NOMO-1 (cell line): ENCODE data around the gene HTR1D.

Source experiments
- DNase-seq, 2 experiments: peaks; one replicate each; lab custom pipeline; 2025; ENCODE audit not compliant: unreplicated experiment in 2 of 2; lab: John Stamatoyannopoulos, UW

HTR1D gene

DNA sequence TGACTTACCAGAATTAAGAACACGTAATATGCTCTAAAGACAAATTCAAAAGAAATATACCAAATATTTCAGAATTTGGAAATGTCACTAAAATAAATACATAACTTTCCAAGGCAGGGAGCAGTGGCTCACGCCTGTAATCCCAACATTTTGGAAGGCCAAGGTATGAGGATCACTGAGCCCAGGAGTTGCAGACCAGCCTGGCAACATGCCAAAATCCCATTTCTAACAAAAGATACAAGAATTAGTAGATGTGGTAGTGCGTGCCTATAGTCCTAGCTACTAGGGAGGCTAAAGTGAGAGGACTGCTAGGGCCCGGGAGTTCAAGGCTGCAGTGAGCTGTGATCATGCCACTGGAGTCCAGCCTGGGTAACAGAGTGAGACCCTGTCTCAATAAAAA lies 60.4 kb downstream of the HTR1D start:
- no peak for DNase-seq

DNA sequence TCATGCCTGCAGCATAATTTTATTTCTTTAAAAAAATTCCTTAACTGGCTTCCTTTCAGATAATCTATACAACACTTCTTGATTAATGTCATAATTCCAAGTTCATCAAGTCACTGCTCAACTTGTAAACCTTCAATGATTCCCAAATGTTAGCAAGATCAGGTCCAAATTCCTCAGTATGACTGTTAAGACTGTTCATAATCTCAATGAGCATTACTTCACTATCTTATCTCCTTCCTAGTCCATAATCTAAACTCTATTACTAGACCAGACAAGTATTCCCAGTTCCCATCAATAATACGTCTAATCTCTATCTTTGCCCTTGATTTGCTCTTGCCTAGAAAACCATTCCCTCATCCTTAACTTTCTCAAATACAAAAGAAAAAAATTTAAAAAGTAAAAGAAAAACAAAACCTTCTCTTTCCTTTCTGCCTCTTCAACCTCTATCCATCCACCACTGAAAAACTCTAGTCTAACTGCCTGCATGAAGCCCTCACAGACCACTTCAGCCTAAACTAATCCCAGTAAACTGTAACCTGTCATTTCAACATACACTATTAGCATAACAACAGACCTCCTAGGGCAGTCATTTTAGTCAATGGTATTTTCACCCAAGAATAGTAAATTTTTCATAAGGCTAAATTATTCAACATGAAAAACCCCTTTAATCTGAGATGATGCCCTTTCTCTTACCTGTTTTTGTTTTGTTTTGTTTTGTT lies 64.2 kb downstream of the HTR1D start:
- DNase-seq = no peak

DNA sequence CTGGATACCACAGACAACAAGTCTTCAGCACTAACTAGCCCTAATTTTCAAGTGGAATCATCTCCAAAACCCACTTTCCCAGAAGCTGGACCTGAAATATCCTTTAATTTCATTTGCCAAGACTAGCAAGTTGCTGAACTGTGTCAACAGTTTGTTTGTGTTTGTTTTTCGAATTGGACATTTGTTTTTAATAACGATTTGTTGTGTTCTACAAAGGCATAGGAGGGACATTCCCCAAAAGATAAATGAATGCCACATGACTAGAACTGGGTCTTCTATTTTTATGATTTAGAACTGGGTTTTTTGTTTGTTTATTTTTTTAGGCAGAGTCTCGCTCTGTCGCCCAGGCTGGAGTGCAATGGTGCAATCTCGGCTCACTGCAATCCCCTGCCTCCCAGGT lies 66.6 kb downstream of the HTR1D start:
- no peak for DNase-seq

DNA sequence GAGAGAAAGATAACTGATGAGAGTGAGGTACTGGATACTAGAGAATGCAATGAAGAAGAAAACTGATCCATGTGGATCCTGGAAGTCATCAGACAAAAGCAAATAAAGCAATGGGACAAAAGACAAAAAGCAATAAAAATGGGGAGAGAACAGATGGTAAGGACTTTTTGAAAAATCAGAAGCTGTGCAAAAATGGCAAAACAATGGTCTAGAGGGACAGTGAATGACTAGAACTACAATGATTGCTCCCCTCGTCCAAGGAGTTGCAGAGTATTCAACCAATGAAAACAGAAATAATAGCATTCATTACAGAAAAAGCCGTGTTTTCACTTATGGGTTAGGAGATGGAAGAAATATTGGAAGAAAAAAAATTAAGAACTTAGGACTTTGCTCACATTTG lies 67.2 kb downstream of the HTR1D start:
- no peak for DNase-seq

DNA sequence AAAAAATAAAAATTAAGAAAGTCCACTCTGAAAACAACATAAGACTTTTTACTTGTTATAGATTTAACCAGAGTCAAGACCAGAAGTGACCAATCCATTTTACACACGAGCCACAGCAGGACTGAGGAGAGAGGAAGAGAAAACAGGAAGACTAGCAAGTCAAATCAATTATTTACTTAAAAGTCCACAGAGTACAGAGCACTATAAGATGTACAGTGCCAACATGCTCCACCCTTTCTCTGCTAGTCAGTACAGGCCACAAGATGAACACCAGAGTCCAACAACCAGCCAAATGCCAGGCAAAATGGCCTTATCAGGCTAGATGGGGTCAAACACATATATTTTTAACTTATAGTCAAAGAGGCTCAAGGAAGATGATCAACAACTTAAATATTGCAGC lies 68.2 kb downstream of the HTR1D start:
- peak in 1 of 2 experiments; percentile 17 for DNase-seq

DNA sequence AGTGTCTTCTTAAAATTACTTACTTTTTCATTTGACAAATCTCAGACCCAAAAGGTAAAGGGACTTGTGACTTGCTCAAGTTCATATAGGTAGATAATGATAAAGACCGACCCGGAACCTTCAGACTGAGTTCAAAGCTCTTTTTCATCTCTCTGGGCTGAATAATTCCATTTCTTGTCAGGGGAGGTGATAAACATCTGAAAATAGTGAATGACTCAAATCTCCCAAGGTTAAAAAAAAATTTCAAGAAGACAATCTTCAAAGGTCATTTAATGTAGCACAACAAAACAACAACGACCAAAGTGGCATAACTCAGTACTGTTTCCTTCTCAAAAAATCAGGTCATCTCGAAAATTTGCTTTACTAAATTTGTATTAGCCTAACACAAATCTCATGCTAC lies 69.2 kb downstream of the HTR1D start:
- DNase-seq = no peak
